IPS-18c (cell line): ENCODE measurements around the gene TRIM2.

Experiments used
- H3K4me3 ChIP-seq: 2 replicates; pipeline ENCODE4 v1.7.0; 2013; ENCODE audit warnings: low read depth, mild to moderate bottlenecking, low read length, moderate library complexity; ENCODE audit not compliant: insufficient read depth
- H3K9me3 ChIP-seq: one replicate; pipeline ENCODE4 v1.6.1; 2013; ENCODE audit warnings: mild to moderate bottlenecking, low read length, moderate library complexity; ENCODE audit not compliant: control insufficient read depth, insufficient read depth

The TRIM2 gene

GRCh38 chr4:153327247-153327646 lies 123.0 kb downstream of the TRIM2 start:
- H3K4me3 ChIP-seq = no peak overlapping the region
- no peaks in the 10 kb centered on the region for H3K9me3 ChIP-seq

- Histone ChIP-seq H3K9me3 (no peaks in the 10 kb centered on the region), H3K4me3 (no peak overlapping the region)
Observed at GRCh38 chr4:153332936-153333335, 128.7 kb downstream of the TRIM2 start.

- H3K9me3 ChIP-seq = no peaks in the 10 kb centered on the region
- H3K4me3 ChIP-seq = no peak overlapping the region
Observed at GRCh38 chr4:153333874-153334273, 129.6 kb downstream of the TRIM2 start.

- no peaks in the 10 kb centered on the region for H3K9me3 ChIP-seq
- no peak overlapping the region for H3K4me3 ChIP-seq
Observed at GRCh38 chr4:153335665-153336064, 131.4 kb downstream of the TRIM2 start.

- Histone ChIP-seq H3K4me3 (no peak overlapping the region), H3K9me3 (no peaks in the 10 kb centered on the region)
Observed at GRCh38 chr4:153337686-153338085, 133.4 kb downstream of the TRIM2 start.

- H3K4me3 ChIP-seq = no peak overlapping the region
- H3K9me3 ChIP-seq = no peaks in the 10 kb centered on the region
Observed at GRCh38 chr4:153341575-153342090, 137.4 kb downstream of the TRIM2 start.

- H3K4me3 ChIP-seq = no peak overlapping the region
- no peaks in the 10 kb centered on the region for H3K9me3 ChIP-seq
Observed at GRCh38 chr4:153342751-153343552, 138.7 kb downstream of the TRIM2 start.

- Histone ChIP-seq H3K9me3 (no peaks in the 10 kb centered on the region), H3K4me3 (peak within 1 kb of the TSS; percentile 84)
Observed at GRCh38 chr4:153344131-153345011, 140.1 kb downstream of the TRIM2 start, which contains the start of gene MND1. Gene MND1, plus strand, starts transcription at chr4:153344688. Its CDS starts 50 bp downstream, at chr4:153344738.

GRCh38 chr4:153345012-153345981 lies 141.1 kb downstream of the TRIM2 start:
- Histone ChIP-seq H3K9me3 (no peaks in the 10 kb centered on the region), H3K4me3 (peak overlapping the region; percentile 84)

- no peak overlapping the region for H3K4me3 ChIP-seq
- H3K9me3 ChIP-seq = no peaks in the 10 kb centered on the region
Observed at GRCh38 chr4:153346031-153346430, 141.8 kb downstream of the TRIM2 start.

GRCh38 chr4:153346563-153346962 lies 142.3 kb downstream of the TRIM2 start:
- no peak overlapping the region for H3K4me3 ChIP-seq
- no peaks in the 10 kb centered on the region for H3K9me3 ChIP-seq

GRCh38 chr4:153347117-153347516 lies 142.9 kb downstream of the TRIM2 start:
- Histone ChIP-seq H3K9me3 (no peaks in the 10 kb centered on the region), H3K4me3 (no peak overlapping the region)

- Histone ChIP-seq H3K9me3 (no peaks in the 10 kb centered on the region), H3K4me3 (no peak overlapping the region)
Observed at GRCh38 chr4:153348006-153348405, 143.8 kb downstream of the TRIM2 start.

GRCh38 chr4:153349206-153349805 lies 145.1 kb downstream of the TRIM2 start:
- Histone ChIP-seq H3K4me3 (no peak overlapping the region), H3K9me3 (no peaks in the 10 kb centered on the region)

- no peak overlapping the region for H3K4me3 ChIP-seq
Observed at GRCh38 chr4:153362184-153362583, 157.9 kb downstream of the TRIM2 start.

GRCh38 chr4:153364061-153364460 lies 159.8 kb downstream of the TRIM2 start:
- Histone ChIP-seq H3K9me3 (no peaks in the 10 kb centered on the region), H3K4me3 (no peak overlapping the region)

More at GRCh38 chr4:153362184-153362583, 157.9 kb downstream of the TRIM2 start:
- H3K9me3 ChIP-seq = no peaks in the 10 kb centered on the region
